SU-DHL-6 (cell line): Measurements from ENCODE around the gene GRK3.

Experiments
- CTCF ChIP-seq: fragments of 200-600 bp; sonication (generic); IDR thresholded peaks from one replicate; pipeline ENCODE4 v1.5.1; 2017; ENCODE audit warnings: antibody characterized with exemption, mild to moderate bottlenecking, low read length, moderate library complexity; ENCODE audit not compliant: insufficient read depth, poor library complexity, severe bottlenecking
- EZH2phosphoT487 ChIP-seq: fragments of 200-600 bp; sonication (generic), shearing (Covaris generic); conservative IDR thresholded peaks from 2 replicates; pipeline ENCODE4 v1.6.1; 2018; ENCODE audit warnings: mild to moderate bottlenecking, antibody characterized with exemption, low read length, moderate library complexity, mixed read lengths

GRCh38 chr22:25573841-25574240 lies 9.4 kb downstream of the GRK3 start:
- TF ChIP-seq CTCF, result no peak
- no peak for TF ChIP-seq EZH2phosphoT487
